Measurements from ENCODE around the gene TMEM205.

DNA sequence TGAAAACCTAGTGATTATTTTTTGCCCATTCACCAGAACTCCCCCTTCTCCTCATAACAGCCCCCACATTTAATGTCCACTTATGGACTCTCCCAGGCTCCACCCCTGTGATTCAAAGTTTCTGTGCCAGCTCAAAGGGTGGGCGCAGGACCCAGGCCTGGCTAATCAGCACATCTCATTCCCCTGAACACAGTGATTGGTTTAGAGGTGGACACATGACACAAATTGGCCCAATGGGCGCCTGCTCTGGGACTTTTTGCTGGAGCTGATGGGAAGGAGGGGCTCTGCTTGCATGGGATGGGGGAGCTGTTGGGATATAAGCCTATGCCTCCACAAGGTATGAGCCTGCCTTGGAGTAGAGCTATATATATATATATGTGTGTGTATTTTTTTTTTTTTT, 44.3 kb upstream of the TMEM205 start:
- TF ChIP-seq, protein P1, sequence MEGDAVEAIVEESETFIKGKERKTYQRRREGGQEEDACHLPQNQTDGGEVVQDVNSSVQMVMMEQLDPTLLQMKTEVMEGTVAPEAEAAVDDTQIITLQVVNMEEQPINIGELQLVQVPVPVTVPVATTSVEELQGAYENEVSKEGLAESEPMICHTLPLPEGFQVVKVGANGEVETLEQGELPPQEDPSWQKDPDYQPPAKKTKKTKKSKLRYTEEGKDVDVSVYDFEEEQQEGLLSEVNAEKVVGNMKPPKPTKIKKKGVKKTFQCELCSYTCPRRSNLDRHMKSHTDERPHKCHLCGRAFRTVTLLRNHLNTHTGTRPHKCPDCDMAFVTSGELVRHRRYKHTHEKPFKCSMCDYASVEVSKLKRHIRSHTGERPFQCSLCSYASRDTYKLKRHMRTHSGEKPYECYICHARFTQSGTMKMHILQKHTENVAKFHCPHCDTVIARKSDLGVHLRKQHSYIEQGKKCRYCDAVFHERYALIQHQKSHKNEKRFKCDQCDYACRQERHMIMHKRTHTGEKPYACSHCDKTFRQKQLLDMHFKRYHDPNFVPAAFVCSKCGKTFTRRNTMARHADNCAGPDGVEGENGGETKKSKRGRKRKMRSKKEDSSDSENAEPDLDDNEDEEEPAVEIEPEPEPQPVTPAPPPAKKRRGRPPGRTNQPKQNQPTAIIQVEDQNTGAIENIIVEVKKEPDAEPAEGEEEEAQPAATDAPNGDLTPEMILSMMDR (IDR thresholded peaks at IDR 0.05), result no peak
- TF ChIP-seq POLR2A (IDR thresholded peaks at IDR 0.05), result no peak

Measured in lower leg skin (tissue), 3 donors.